Adrenal gland (tissue), 12 donors: ENCODE results near the gene INO80D. TPM values are rescaled to one million over a fixed set of nuclear protein-coding genes. Genes with fewer than 3 reads are reported as not detected.
A peak's percentile ranks its signal among the peaks of the same experiment; 100 is the strongest.
"Not testable (repeated sequence)": the region's sequence is repeated elsewhere in the genome, so short reads cannot be mapped to it uniquely, and the experiment has no call there.

ENCODE experiments used
- DNase-seq, 7 donors: peaks; one replicate each; pipeline ENCODE4 v3.0.0-alpha.2; 2019 to 2020
- H3K27ac ChIP-seq, 5 donors: fragments of 200-600 bp; sonication (generic) in 4 of 5; 1 replicate in 3 of 5; 2 replicates in 2 of 5; pipeline versions ENCODE4 v1.5.1 to v1.8.0; 2016 to 2020; ENCODE audit warnings: mild to moderate bottlenecking in 1 of 5
- H3K27me3 ChIP-seq: fragments of 200-600 bp; 2 replicates; pipeline ENCODE4 v1.8.0; 2021
- H3K36me3 ChIP-seq, 2 donors: fragments of 200-600 bp; replicated peaks in 1 of 2; 1 replicate in 1 of 2; 2 replicates in 1 of 2; pipeline versions ENCODE4 v1.5.1 to v1.8.0; 2018 to 2022
- H3K4me1 ChIP-seq, 2 donors: fragments of 200-600 bp; replicated peaks in 1 of 2; 1 replicate in 1 of 2; 2 replicates in 1 of 2; pipeline versions ENCODE4 v1.5.1 to v1.8.0; 2018 to 2021
- H3K4me3 ChIP-seq, 4 donors: fragments of 200-600 bp; sonication (generic) in 3 of 4; one replicate each; pipeline ENCODE4 v1.5.1; 2016 to 2018
- H3K9me3 ChIP-seq, 3 donors: fragments of 200-600 bp; sonication (generic) in 1 of 3; replicated peaks in 1 of 3; 1 replicate in 2 of 3; 2 replicates in 1 of 3; pipeline versions ENCODE4 v1.5.1 to v1.8.0; 2016 to 2021
- POLR2A ChIP-seq, 2 donors: fragments of 450-650 bp; IDR thresholded peaks; one replicate each; pipeline ENCODE4 v1.6.1; 2017; ENCODE audit warnings: antibody characterized with exemption in 2 of 2, mild to moderate bottlenecking in 2 of 2, moderate library complexity in 1 of 2
- WGBS, 4 donors: extraction: QIAGEN DNeasy Blood & Tissue Kit in 2 of 4; methylation state at CpG; one replicate each; pipeline versions ENCODE4 v1.1.5 to v1.1.7; 2013 to 2017; 5-methylcytosine and 5-hydroxymethylcytosine counted together
- intact Hi-C, 2 donors: fragments of 100-400 bp; cut with DNase I; formaldehyde crosslinking; loops; one replicate each; pipeline versions ENCODE4 v1.14.1 to v1.15.0; 2022 to 2023
- polyA plus RNA-seq, 3 donors: library from polyadenylated mRNA; stranded (reverse); fragments of 200-250 nt in 2 of 3; fragments of 350-450 nt in 1 of 3; fragmentation: Illumina TruSeq in 1 of 3; extraction: RNeasy Lipid Tissue Mini Kit (QIAGEN cat#74804) in 1 of 3; gene quantifications; one replicate each; pipeline ENCODE4 v1.2.3, GENCODE V29; 2013 to 2014
- total RNA-seq, 9 donors: library from RNA; depleted of rRNA in 4 of 9; stranded (reverse); fragments of >200 nt in 4 of 9; fragments of 120-200 nt in 1 of 9; fragmentation: NEBNext Ultra II Directional in 1 of 9; extraction: Animal tissue kit (Norgen Biotek cat#: 25700) in 1 of 9; gene quantifications; one replicate each; pipeline versions ENCODE4 v1.1.0 to v1.2.4, GENCODE V29; 2013 to 2023
- TF ChIP-seq, protein P1 (sequence below), 6 experiments: fragments of 450-650 bp in 4 of 6; fragments of 200-600 bp in 2 of 6; sonication (generic) in 1 of 6; IDR thresholded peaks; 1 replicate in 5 of 6; 2 replicates in 1 of 6; pipeline versions ENCODE4 v1.5.1 to v1.8.0; 2016 to 2021; ENCODE audit warnings: antibody characterized with exemption in 6 of 6, mild to moderate bottlenecking in 2 of 6, moderate library complexity in 1 of 6
- donor health status: healthy with polysubstance abuse.
- donor health status: Bipolar disorder and iron deficiency.
- donor health status: DM: yes; HTN: yes; CAD: no.
- donor health status: DM: no; HTN: no; CAD: no.
- donor health status: DM: no; HTN: no; CAD: no.
- donor health status: DM: yes; HTN: yes; CAD: no.

Gene INO80D
- total and polyA plus RNA-seq, 12 donors = 2.7 to 24.6 (median 14.1) TPM

DNA sequence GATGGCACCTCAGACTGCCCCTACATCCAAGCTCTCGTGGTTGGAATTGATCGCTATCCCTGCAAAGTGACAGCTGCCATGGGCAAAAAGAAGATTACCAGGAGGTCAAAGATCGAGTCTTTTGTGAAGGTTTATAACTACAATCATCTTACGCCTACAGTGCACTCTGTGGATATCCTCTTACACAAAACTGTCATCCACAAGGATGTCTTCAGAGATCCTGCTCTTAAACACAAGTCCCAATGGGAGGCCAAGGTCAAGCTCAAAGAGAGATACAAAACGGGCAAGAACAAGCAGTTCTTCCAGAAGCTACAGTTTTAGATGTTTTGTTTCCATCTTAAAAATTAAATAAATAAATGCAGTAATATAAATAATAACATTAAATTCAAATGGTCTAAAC lies 45.4 kb downstream of the INO80D start:
- Histone ChIP-seq H3K27ac (no peak overlapping the region), H3K4me1 (peaks cover 0 to 25% of the 10 kb centered on the region in 2 donors), H3K36me3 (peaks cover 0 to 3% of the 10 kb centered on the region in 2 donors), H3K27me3 (no peaks in the 10 kb centered on the region), H3K4me3 (no peak overlapping the region), H3K9me3 (no peaks in the 10 kb centered on the region)
- WGBS, 4 donors = 57 to 63% (median 61%) methylated on average over 5 of the region's 5 CpGs
- no peak for TF ChIP-seq POLR2A (IDR thresholded peaks at IDR 0.05)
- TF ChIP-seq, protein P1, sequence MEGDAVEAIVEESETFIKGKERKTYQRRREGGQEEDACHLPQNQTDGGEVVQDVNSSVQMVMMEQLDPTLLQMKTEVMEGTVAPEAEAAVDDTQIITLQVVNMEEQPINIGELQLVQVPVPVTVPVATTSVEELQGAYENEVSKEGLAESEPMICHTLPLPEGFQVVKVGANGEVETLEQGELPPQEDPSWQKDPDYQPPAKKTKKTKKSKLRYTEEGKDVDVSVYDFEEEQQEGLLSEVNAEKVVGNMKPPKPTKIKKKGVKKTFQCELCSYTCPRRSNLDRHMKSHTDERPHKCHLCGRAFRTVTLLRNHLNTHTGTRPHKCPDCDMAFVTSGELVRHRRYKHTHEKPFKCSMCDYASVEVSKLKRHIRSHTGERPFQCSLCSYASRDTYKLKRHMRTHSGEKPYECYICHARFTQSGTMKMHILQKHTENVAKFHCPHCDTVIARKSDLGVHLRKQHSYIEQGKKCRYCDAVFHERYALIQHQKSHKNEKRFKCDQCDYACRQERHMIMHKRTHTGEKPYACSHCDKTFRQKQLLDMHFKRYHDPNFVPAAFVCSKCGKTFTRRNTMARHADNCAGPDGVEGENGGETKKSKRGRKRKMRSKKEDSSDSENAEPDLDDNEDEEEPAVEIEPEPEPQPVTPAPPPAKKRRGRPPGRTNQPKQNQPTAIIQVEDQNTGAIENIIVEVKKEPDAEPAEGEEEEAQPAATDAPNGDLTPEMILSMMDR (IDR thresholded peaks at IDR 0.05) = no peak
- peak in 1 of 7 donors; percentile 16 for DNase-seq
- intact Hi-C loops = no loop called here

DNA sequence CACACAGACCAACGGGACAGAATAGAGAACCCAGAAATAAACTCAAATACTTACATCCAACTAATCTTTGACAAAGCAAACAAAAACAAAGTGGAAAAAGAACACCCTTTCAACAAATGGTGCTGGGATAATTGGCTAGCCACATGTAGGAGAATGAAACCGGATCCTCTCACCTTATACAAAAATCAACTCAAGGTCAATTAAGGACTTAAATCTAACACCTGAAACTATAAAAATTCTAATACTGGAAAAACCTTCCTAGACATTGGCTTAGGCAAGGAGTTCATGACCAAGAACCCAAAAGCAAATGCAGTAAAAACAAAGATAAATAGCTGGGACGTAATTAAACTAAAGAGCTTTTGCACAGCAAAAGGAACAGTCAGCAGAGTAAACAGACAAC lies 50.6 kb downstream of the INO80D start:
- WGBS, 4 donors = 92 to 97% (median 94%) methylated on average over 3 of the region's 3 CpGs
- DNase-seq, intact Hi-C loops, H3K36me3 ChIP-seq, H3K27ac ChIP-seq, H3K4me1 ChIP-seq, H3K4me3 ChIP-seq, H3K27me3 ChIP-seq, H3K9me3 ChIP-seq: not testable (repeated sequence)

DNA sequence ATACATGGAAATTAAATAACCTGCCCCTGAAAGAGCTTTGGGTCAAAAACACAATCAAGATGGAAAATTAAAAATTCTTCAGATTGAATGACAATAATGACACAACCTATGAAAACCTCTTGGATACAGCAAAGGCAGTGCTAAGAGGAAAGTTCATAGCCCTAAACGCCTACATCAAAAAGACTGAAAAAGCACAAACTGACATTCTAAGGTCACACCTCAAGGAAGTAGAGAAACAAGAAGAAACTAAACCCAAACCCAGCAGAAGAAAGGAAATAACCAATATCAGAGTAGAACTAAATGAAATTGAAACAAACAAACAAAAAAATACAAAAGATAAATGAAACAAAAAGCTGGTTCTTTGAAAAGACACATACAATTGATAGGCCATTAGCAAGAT lies 52.5 kb downstream of the INO80D start:
- H3K9me3 ChIP-seq, H3K27ac ChIP-seq, H3K27me3 ChIP-seq, H3K4me3 ChIP-seq, H3K4me1 ChIP-seq, DNase-seq, intact Hi-C loops, H3K36me3 ChIP-seq: not testable (repeated sequence)
- 86 to 100% (median 97%) methylated on average over 1 of the region's 1 CpG for WGBS, 4 donors

DNA sequence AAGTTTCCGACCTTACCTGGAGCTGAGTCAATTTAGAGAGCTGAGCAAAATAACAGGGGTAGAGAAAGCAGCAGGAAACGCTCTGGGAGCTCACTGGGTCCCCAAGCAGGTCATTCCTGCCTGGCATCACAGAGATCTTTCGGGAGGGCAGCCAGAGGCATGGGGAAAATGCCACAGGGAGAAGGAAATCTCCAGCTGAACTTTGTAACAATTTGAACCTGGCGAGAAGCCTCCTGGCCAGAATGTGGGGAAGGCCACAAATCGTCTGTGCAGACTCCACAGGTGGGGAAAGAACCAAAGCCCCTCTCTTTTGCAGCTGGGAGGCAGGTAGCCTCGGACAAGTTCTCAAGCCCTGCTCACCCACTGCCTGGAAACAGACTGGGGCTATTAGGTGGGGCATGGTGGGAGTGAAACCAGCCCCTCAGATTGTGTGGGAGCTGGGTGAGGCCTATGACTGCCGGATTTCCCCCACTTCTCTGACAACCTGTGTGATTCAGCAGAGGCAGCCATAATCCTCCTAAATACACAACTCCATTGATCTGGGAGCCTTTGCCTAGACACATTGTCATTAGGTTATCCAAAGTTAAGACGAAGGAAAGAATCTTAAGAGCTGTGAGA lies 53.9 kb downstream of the INO80D start:
- no peaks in the 10 kb centered on the region for H3K27me3 ChIP-seq
- WGBS, 4 donors = 96 to 100% (median 97%) methylated on average over 5 to 8 of the region's 8 CpGs
- no peaks in the 10 kb centered on the region for H3K9me3 ChIP-seq
- no peak overlapping the region for H3K27ac ChIP-seq
- TF ChIP-seq, protein P1 (IDR thresholded peaks at IDR 0.05) = no peak
- TF ChIP-seq POLR2A (IDR thresholded peaks at IDR 0.05) = no peak
- no peak for DNase-seq
- intact Hi-C loops = no loop called here
- no peaks in the 10 kb centered on the region for H3K4me1 ChIP-seq
- peaks cover 0 to 13% of the 10 kb centered on the region in 2 donors for H3K36me3 ChIP-seq
- no peak overlapping the region for H3K4me3 ChIP-seq

DNA sequence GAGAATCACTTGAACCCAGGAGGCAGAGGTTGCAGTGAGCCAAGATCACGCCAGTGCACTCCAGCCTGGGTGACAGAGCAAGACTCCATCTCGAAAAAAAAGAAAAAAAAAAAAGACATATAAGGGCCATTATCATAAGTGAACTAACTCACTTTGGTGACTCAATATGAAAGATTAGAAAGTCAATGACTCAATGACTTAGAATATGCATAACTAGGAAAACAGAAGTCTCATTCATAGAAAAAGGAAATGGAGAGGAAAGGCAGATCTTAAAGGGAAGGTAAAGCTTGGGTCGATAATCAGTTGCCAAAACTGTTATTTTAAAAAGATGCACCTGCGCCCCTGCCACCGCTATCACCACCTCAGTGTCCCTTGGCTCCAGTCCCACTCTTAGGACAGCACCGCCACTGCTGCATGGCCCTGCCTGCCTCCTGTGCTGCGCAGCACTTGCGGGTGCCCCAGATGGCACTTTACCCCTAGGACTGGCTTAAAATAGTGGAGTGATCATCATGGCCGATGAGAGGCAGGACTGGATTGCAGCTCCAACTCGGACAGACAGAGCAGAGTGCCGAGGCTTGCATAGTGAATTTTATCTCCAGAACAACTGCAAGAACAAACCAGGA lies 54.7 kb downstream of the INO80D start:
- no peaks in the 10 kb centered on the region for H3K27me3 ChIP-seq
- H3K4me3 ChIP-seq = no peak overlapping the region
- peaks cover 0 to 13% of the 10 kb centered on the region in 2 donors for H3K36me3 ChIP-seq
- H3K27ac ChIP-seq = no peak overlapping the region
- intact Hi-C loops = no loop called here
- no peak for DNase-seq
- TF ChIP-seq POLR2A (IDR thresholded peaks at IDR 0.05) = no peak
- TF ChIP-seq, protein P1 (IDR thresholded peaks at IDR 0.05) = no peak
- H3K4me1 ChIP-seq = no peaks in the 10 kb centered on the region
- no peaks in the 10 kb centered on the region for H3K9me3 ChIP-seq
- 87 to 92% (median 89%) methylated on average over 11 of the region's 11 CpGs for WGBS, 4 donors
